Activated T-cell treated with anti-CD3 and anti-CD28 coated beads for 4 hours (primary cell): ENCODE data around the gene YARS1.

ENCODE experiments used
- DNase-seq: peaks from one replicate; pipeline ENCODE4 v3.0.0-alpha.2; 2020

Gene YARS1

GRCh38 chr1:32741413-32742198, 75.6 kb downstream of the YARS1 start:
- DNase-seq = no peak

- no peak for DNase-seq
These were observed 76.1 kb downstream of the YARS1 start for GRCh38 chr1:32741059-32741412.

DNA sequence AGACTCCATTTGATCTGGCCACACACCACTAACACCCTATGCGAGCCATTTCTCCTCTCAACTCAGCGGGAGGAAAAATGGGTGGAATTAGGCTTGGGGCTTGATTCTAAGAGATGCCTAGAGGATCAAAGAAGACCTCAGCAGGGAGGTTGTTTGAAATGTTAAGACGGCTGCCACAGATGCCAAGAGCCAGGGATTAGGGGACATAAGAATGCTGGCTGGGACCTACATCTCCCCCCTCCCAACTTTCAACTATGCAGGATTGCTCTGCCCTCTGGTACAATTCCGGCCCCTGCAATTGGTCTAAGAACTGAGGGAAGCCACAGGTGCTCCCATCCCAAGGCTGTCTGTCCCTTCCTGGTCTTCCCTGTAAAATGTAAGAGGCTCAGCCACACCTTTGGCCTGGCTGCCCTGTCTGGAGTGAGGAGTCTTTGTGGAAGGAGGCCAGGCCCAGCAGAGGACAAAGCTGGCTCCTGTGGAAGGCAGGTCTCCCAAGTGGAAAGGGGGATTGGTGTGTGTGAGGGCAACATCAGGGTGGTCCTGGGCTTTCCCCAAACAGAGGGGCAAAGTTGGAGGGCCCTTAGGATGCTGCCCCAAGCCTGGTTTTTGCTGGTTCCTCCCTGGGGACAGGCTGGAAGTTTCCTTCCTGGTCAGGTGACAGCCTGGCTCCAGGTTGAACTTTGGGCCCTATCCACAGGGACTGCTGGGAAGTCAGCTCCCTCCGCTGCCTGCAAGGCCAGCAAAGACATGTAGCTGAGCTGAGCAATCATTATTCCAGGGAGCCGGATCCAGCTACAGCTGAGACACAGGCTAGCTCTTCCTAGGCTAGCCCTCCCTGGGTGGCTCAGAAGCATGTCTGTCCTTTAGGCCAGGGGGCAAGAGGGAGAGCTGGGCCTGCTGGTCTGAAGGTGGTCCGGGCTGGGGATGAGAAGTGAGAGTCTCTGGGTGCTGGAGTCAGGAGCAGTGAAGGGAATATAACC, 80.1 kb downstream of the YARS1 start:
- DNase-seq = no peak

- no peak for DNase-seq
These were observed 83.4 kb downstream of the YARS1 start for GRCh38 chr1:32733582-32734321.

- DNase-seq = no peak
These were observed 87.7 kb downstream of the YARS1 start for GRCh38 chr1:32729254-32730046.

- no peak for DNase-seq
These were observed 88.6 kb downstream of the YARS1 start for GRCh38 chr1:32728413-32729077.

- DNase-seq = no peak
These were observed 89.3 kb downstream of the YARS1 start for GRCh38 chr1:32727876-32728275.

DNA sequence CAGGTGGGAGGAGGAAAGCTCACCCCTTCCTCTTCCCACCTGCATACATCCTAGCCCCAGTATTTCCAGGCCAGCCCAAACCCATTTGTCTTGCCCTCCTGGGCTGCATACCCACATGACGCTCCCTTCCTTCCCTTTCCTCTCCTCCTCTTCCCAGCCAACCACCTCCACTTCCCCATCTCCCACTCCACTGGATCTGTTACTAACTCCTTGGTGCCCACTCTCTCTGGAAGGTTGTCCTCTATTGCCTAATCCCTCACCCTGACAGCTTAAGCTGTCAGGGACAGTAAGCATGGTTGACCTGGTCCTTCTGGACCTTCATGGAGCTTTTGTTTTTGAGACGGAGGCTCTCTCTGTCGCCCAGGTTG, 91.6 kb downstream of the YARS1 start:
- DNase-seq = no peak
